CD4-positive, alpha-beta T cell (primary cell): ENCODE results near the gene SYNJ1. TPM values are rescaled to one million over a fixed set of nuclear protein-coding genes. Genes with fewer than 3 reads are reported as not detected.

Source experiments
- ATAC-seq: fragments of 200-7000 bp; cut with Tn5 transposase; one replicate; pipeline ENCODE4 v1.10.0; 2022; ENCODE audit warnings: mild to moderate bottlenecking; ENCODE audit not compliant: poor library complexity
- CTCF ChIA-PET: fragments of 350-600 bp; sonication (Branson Sonifier 250); formaldehyde crosslinking; loops from one replicate; lab custom pipeline; 2021; ENCODE audit warnings: antibody characterized with exemption, inconsistent platforms; lab: Charles Lee
- POLR2A ChIA-PET: fragments of 350-600 bp; sonication (Branson Sonifier 250); formaldehyde crosslinking; loops from one replicate; lab custom pipeline; 2021; ENCODE audit warnings: antibody characterized with exemption, inconsistent platforms; lab: Charles Lee
- DNase-seq, 14 experiments: peaks; one replicate each; pipeline ENCODE4 v3.0.0-alpha.2; 2013 to 2020; ENCODE audit warnings: mixed read lengths in 2 of 14
- H3K27ac ChIP-seq, 2 donors: one replicate each; pipeline versions ENCODE4 v1.5.1 to v1.7.0; 2013; ENCODE audit warnings: low read length in 2 of 2, low read depth in 1 of 2, mild to moderate bottlenecking in 1 of 2
- H3K27me3 ChIP-seq, 2 experiments: 1 replicate in 1 of 2; 2 replicates in 1 of 2; pipeline versions ENCODE4 v1.6.1 to v1.7.0; 2013; ENCODE audit warnings: low read length in 2 of 2, control low read depth in 1 of 2, mild to moderate bottlenecking in 1 of 2, moderate library complexity in 1 of 2; ENCODE audit not compliant: insufficient read depth in 2 of 2, control insufficient read depth in 1 of 2
- H3K36me3 ChIP-seq: one replicate; pipeline ENCODE4 v1.6.1; 2013; ENCODE audit warnings: low read length, control low read depth; ENCODE audit not compliant: insufficient read depth
- H3K4me1 ChIP-seq: one replicate; pipeline ENCODE4 v1.6.1; 2013; ENCODE audit warnings: low read length, control low read depth; ENCODE audit not compliant: insufficient read depth
- H3K4me3 ChIP-seq: one replicate; pipeline ENCODE4 v1.5.1; 2013; ENCODE audit warnings: mild to moderate bottlenecking, low read length, moderate library complexity
- H3K9me3 ChIP-seq, 2 experiments: 1 replicate in 1 of 2; 2 replicates in 1 of 2; pipeline versions ENCODE4 v1.6.1 to v1.7.0; 2013; ENCODE audit warnings: low read length in 2 of 2, mild to moderate bottlenecking in 2 of 2, control low read depth in 1 of 2, moderate library complexity in 1 of 2; ENCODE audit not compliant: control insufficient read depth in 1 of 2, insufficient read depth in 1 of 2
- H3K27ac Mint-ChIP-seq: one replicate; pipeline ENCODE4 v1.8.0; 2020; ENCODE audit warnings: mixed read lengths
- H3K27me3 Mint-ChIP-seq: one replicate; pipeline ENCODE4 v1.8.0; 2021; ENCODE audit warnings: mixed read lengths
- H3K36me3 Mint-ChIP-seq: one replicate; pipeline ENCODE4 v1.8.0; 2021; ENCODE audit warnings: low read depth, mixed read lengths
- H3K4me1 Mint-ChIP-seq: one replicate; pipeline ENCODE4 v1.8.0; 2021; ENCODE audit warnings: low read depth, mixed read lengths
- H3K4me3 Mint-ChIP-seq: one replicate; pipeline ENCODE4 v1.8.0; 2020; ENCODE audit warnings: mild to moderate bottlenecking, mixed read lengths
- H3K9me3 Mint-ChIP-seq: one replicate; pipeline ENCODE4 v1.8.0; 2020; ENCODE audit warnings: mixed read lengths
- intact Hi-C, 2 experiments: fragments of 100-400 bp; cut with DNase I in 1 of 2; cut with micrococcal nuclease in 1 of 2; formaldehyde crosslinking; loops; one replicate each; pipeline versions ENCODE4 v1.15.1 to v1.9.0; 2023 to 2025; cut with DNase I, micrococcal nuclease
- total RNA-seq, 174 experiments: library from RNA in 2 of 174; stranded (reverse) in 2 of 174; gene quantifications; one replicate each; pipeline ENCODE4 v1.2.3 and lab custom pipeline; 2021 to 2026
- TF ChIP-seq, protein P1 (sequence below): fragments of 200-600 bp; IDR thresholded peaks from one replicate; pipeline ENCODE4 v1.8.0; 2022; ENCODE audit warnings: antibody characterized with exemption, mild to moderate bottlenecking

SYNJ1 gene
- total RNA-seq, 2 experiments from 2014 or later: 14.3 to 15.6 TPM

DNA sequence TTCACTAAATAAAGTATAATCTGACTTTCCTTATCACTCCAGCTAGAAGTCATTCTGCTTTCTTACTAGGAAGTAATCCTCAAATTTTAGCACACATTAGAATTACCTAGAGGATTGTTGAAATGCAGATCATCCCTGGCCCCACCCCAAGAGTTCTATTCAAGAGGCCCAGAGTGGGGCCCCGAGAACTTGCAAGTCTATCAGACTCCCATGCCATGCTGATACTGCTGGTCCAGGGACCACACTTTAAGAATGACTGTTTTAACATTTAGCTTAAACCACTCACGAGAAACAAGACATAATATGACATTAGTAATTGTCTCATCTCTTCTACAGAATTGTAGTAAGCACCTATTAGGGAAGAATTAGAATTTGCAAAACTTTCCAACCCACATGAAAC is 7.7 kb upstream of the SYNJ1 start:
- ATAC-seq: no peak
- peaks cover 8% of the 10 kb centered on the region for H3K4me1 ChIP-seq
- no peak overlapping the region for H3K27ac ChIP-seq
- H3K36me3 Mint-ChIP-seq: peaks cover 80% of the 10 kb centered on the region
- CTCF ChIA-PET: interaction anchor here (1.1 kb wide), 1 partner anchor 36 kb away, joined by 3 read pairs; the partner anchor contains the start of gene PAXBP1
- H3K27me3 ChIP-seq: no peaks in the 10 kb centered on the region
- no peaks in the 10 kb centered on the region for H3K9me3 Mint-ChIP-seq
- H3K9me3 ChIP-seq: no peaks in the 10 kb centered on the region
- intact Hi-C loops: no loop called here
- H3K27ac Mint-ChIP-seq: peak overlapping the region; percentile 59
- TF ChIP-seq, protein P1, sequence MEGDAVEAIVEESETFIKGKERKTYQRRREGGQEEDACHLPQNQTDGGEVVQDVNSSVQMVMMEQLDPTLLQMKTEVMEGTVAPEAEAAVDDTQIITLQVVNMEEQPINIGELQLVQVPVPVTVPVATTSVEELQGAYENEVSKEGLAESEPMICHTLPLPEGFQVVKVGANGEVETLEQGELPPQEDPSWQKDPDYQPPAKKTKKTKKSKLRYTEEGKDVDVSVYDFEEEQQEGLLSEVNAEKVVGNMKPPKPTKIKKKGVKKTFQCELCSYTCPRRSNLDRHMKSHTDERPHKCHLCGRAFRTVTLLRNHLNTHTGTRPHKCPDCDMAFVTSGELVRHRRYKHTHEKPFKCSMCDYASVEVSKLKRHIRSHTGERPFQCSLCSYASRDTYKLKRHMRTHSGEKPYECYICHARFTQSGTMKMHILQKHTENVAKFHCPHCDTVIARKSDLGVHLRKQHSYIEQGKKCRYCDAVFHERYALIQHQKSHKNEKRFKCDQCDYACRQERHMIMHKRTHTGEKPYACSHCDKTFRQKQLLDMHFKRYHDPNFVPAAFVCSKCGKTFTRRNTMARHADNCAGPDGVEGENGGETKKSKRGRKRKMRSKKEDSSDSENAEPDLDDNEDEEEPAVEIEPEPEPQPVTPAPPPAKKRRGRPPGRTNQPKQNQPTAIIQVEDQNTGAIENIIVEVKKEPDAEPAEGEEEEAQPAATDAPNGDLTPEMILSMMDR: no peak
- POLR2A ChIA-PET: interaction anchor here (1.8 kb wide), 1 partner anchor 36 kb away, joined by 4 read pairs; the partner anchor contains the start of gene PAXBP1
- H3K27me3 Mint-ChIP-seq: no peaks in the 10 kb centered on the region
- peaks cover 40% of the 10 kb centered on the region for H3K36me3 ChIP-seq
- H3K4me3 Mint-ChIP-seq: no peak overlapping the region
- H3K4me3 ChIP-seq: no peak overlapping the region
- DNase-seq: no peak
- H3K4me1 Mint-ChIP-seq: peaks cover 34% of the 10 kb centered on the region

GRCh38 chr21:32733990-32734613 is 6.3 kb upstream of the SYNJ1 start:
- Mint-ChIP-seq H3K36me3 (peaks cover 68% of the 10 kb centered on the region), H3K27ac (no peak overlapping the region)

DNA sequence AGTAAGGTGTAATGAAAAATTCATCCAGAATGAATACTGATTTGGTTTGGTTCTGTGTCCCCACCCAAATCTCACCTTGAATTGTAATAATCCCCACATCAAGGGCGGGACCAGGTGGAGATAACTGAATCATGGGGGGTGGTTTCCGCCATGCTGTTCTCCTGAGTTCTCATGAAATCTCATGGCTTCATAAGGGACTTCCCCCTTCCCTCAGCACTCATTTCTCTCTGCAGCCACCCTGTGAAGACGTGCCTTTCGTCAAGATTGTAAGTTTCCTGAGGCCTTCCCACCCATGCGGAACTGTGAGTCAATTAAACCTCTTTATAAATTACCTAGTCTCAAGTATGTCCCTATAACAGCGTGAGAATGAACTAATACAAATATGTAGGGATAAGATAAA is 5.5 kb upstream of the SYNJ1 start:
- no peak overlapping the region for H3K4me3 ChIP-seq
- peak overlapping the region; percentile 30 for H3K4me3 Mint-ChIP-seq
- TF ChIP-seq, protein P1: no peak
- peaks cover 50% of the 10 kb centered on the region for H3K4me1 Mint-ChIP-seq
- ChIA-PET POLR2A (no interaction called here), CTCF (interaction anchor here (0.5 kb wide), 1 partner anchor 401 kb away, joined by 3 read pairs; no protein-coding TSS in a partner anchor)
- H3K9me3 Mint-ChIP-seq: peaks cover 1% of the 10 kb centered on the region
- intact Hi-C loops: no loop called here
- DNase-seq: no peak
- peak overlapping the region; percentile 90 for H3K27ac Mint-ChIP-seq
- no peak overlapping the region for H3K27ac ChIP-seq
- peaks cover 12% of the 10 kb centered on the region for H3K4me1 ChIP-seq
- no peak for ATAC-seq
- H3K36me3 ChIP-seq: peaks cover 25% of the 10 kb centered on the region
- H3K27me3 Mint-ChIP-seq: no peaks in the 10 kb centered on the region
- H3K36me3 Mint-ChIP-seq: peaks cover 62% of the 10 kb centered on the region
- H3K9me3 ChIP-seq: no peaks in the 10 kb centered on the region
- no peaks in the 10 kb centered on the region for H3K27me3 ChIP-seq

More at GRCh38 chr21:32733990-32734613, 6.3 kb upstream of the SYNJ1 start:
- ChIA-PET POLR2A (no interaction called here), CTCF (interaction anchor here (0.6 kb wide), 1 partner anchor 27 kb away, joined by 3 read pairs; no protein-coding TSS in a partner anchor)
- no peak overlapping the region for H3K4me3 Mint-ChIP-seq
- Histone ChIP-seq H3K27ac (no peak overlapping the region), H3K9me3 (no peaks in the 10 kb centered on the region), H3K36me3 (peaks cover 31% of the 10 kb centered on the region), H3K4me3 (no peak overlapping the region), H3K4me1 (peaks cover 8% of the 10 kb centered on the region), H3K27me3 (no peaks in the 10 kb centered on the region)
- TF ChIP-seq, protein P1: no peak
- peaks cover 44% of the 10 kb centered on the region for H3K4me1 Mint-ChIP-seq
- intact Hi-C loops: no loop called here
- no peaks in the 10 kb centered on the region for H3K27me3 Mint-ChIP-seq
- no peak for ATAC-seq
- DNase-seq: no peak
- H3K9me3 Mint-ChIP-seq: no peaks in the 10 kb centered on the region
